Kidney (tissue), 14 donors: ENCODE results near the gene ZGPAT. TPM values are rescaled to one million over a fixed set of nuclear protein-coding genes. Genes with fewer than 3 reads are reported as not detected.

Source experiments
- DNase-seq, 5 donors: peaks; one replicate each; pipeline ENCODE4 v3.0.0-alpha.2; 2013 to 2020
- FAIRE-seq: peaks from 2 replicates; lab custom pipeline; 2012; peaks lifted over from hg19 to GRCh38; lab: Jason Lieb, UNC
- H3K27ac ChIP-seq, 2 donors: one replicate each; pipeline ENCODE4 v1.7.0; 2013; ENCODE audit warnings: low read depth in 2 of 2, low read length in 2 of 2, inconsistent platforms in 1 of 2
- H3K27me3 ChIP-seq: one replicate; pipeline ENCODE4 v1.7.1; 2013; ENCODE audit warnings: low read length, inconsistent platforms; ENCODE audit not compliant: control insufficient read depth, insufficient read depth
- H3K36me3 ChIP-seq, 3 donors: one replicate each; pipeline versions ENCODE4 v1.7.0 to v1.7.1; 2013; ENCODE audit warnings: low read length in 3 of 3, control low read depth in 1 of 3, inconsistent platforms in 1 of 3; ENCODE audit not compliant: insufficient read depth in 3 of 3, control insufficient read depth in 2 of 3
- H3K4me1 ChIP-seq, 3 donors: one replicate each; pipeline versions ENCODE4 v1.7.0 to v1.7.1; 2013; ENCODE audit warnings: low read length in 3 of 3, inconsistent platforms in 1 of 3, low read depth in 1 of 3; ENCODE audit not compliant: control insufficient read depth in 2 of 3, insufficient read depth in 2 of 3
- H3K4me3 ChIP-seq, 3 donors: one replicate each; pipeline versions ENCODE4 v1.7.0 to v1.8.1; 2013; ENCODE audit warnings: low read length in 3 of 3, control low read depth in 1 of 3, inconsistent platforms in 1 of 3
- H3K9ac ChIP-seq, 3 donors: one replicate each; pipeline versions ENCODE4 v1.7.0 to v1.7.1; 2013; ENCODE audit warnings: low read length in 3 of 3, control low read depth in 1 of 3, inconsistent platforms in 1 of 3
- H3K9me3 ChIP-seq, 3 donors: one replicate each; pipeline versions ENCODE4 v1.7.0 to v1.7.1; 2013; ENCODE audit warnings: low read length in 3 of 3, control low read depth in 1 of 3, inconsistent platforms in 1 of 3; ENCODE audit not compliant: control insufficient read depth in 2 of 3, insufficient read depth in 1 of 3
- CTCF ChIP-seq: IDR thresholded peaks from 3 replicates; pipeline ENCODE4 v1.5.1; 2012; ENCODE audit warnings: mild to moderate bottlenecking, moderate library complexity, borderline replicate concordance; ENCODE audit not compliant: insufficient read depth; ENCODE audit errors: extremely low read depth
- intact Hi-C: fragments of 100-400 bp; cut with DNase I; formaldehyde crosslinking; loops from one replicate; pipeline ENCODE4 v1.11.1; 2022
- polyA plus RNA-seq: library from polyadenylated mRNA; stranded (reverse); fragments of 350-450 nt; fragmentation: Illumina TruSeq; extraction: RNeasy Lipid Tissue Mini Kit (QIAGEN cat#74804); gene quantifications from one replicate; pipeline ENCODE4 v1.2.3, GENCODE V29; 2014; ENCODE audit warnings: low read depth, low replicate concordance; ENCODE audit not compliant: insufficient read depth
- total RNA-seq: library from RNA; stranded (reverse); fragmentation: NEBNext Ultra II Directional; extraction: Animal tissue kit (Norgen Biotek cat#: 25700); gene quantifications from one replicate; pipeline ENCODE4 v1.2.1, GENCODE V29; 2021
- donor health status: control.
- donor health status: control.
- donor health status: control.
- donor health status: control.
- donor health status: control.
- donor health status: DM: yes; HTN: yes; CAD: no.
- donor health status: Normal renal cell carcinoma (clear cell type).

ZGPAT gene
- total and polyA plus RNA-seq, 2 donors from 2014 or later = 30.5 to 39.6 TPM

GRCh38 chr20:63735859-63736718 is 28.2 kb downstream of the ZGPAT start, which contains the start of gene LIME1:
TSS of gene LIME1 (plus strand) at chr20:63736664. CDS start at chr20:63737550, 886 bp downstream.
- H3K27me3 ChIP-seq = no peaks in the 10 kb centered on the region
- peaks cover 0 to 14% (median 0%) of the 10 kb centered on the region in 3 donors for H3K4me1 ChIP-seq
- H3K36me3 ChIP-seq = peaks cover 4 to 8% (median 6%) of the 10 kb centered on the region in 3 donors
- H3K9me3 ChIP-seq = no peaks in the 10 kb centered on the region
- FAIRE-seq = no peak
- TF ChIP-seq CTCF = no peak
- H3K4me3 ChIP-seq = peak within 1 kb of the TSS in 2 of 3 donors; percentile 36 to 64
- peak within 1 kb of the TSS in 1 of 2 donors; percentile 1 for H3K27ac ChIP-seq
- intact Hi-C loops = no loop called here
- peak in 2 of 5 donors; percentile 48 to 82 for DNase-seq
- peak within 1 kb of the TSS in 1 of 3 donors; percentile 46 for H3K9ac ChIP-seq

- DNase-seq (peak in 2 of 5 donors; percentile 56 to 78), FAIRE-seq (no peak)
- H3K27me3 ChIP-seq = no peaks in the 10 kb centered on the region
- no peaks in the 10 kb centered on the region for H3K9me3 ChIP-seq
- TF ChIP-seq CTCF = no peak
- intact Hi-C loops = no loop called here
- H3K4me1 ChIP-seq = peaks cover 0 to 16% (median 0%) of the 10 kb centered on the region in 3 donors
- H3K4me3 ChIP-seq = peak overlapping the region in 2 of 3 donors; percentile 36 to 64
- H3K9ac ChIP-seq = peak overlapping the region in 1 of 3 donors; percentile 46
- H3K27ac ChIP-seq = peak overlapping the region in 1 of 2 donors; percentile 1
- H3K36me3 ChIP-seq = peaks cover 3 to 9% (median 5%) of the 10 kb centered on the region in 3 donors
These were observed 29.3 kb downstream of the ZGPAT start for GRCh38 chr20:63736893-63737694.

- H3K4me1 ChIP-seq = peaks cover 0 to 17% (median 0%) of the 10 kb centered on the region in 3 donors
- no peak for FAIRE-seq
- no peaks in the 10 kb centered on the region for H3K27me3 ChIP-seq
- intact Hi-C loops = no loop called here
- no peak overlapping the region for H3K9ac ChIP-seq
- H3K36me3 ChIP-seq = peaks cover 3 to 9% (median 3%) of the 10 kb centered on the region in 3 donors
- H3K27ac ChIP-seq = no peak overlapping the region
- H3K9me3 ChIP-seq = no peaks in the 10 kb centered on the region
- no peak for DNase-seq
- H3K4me3 ChIP-seq = peak overlapping the region in 1 of 3 donors; percentile 64
- TF ChIP-seq CTCF = no peak
These were observed 29.8 kb downstream of the ZGPAT start for GRCh38 chr20:63737695-63737944.
